SU-DHL-6 (cell line): ENCODE data around the gene XRN2.

Experiments used
- H2AFZ ChIP-seq: fragments of 200-600 bp; sonication (generic); 2 replicates; pipeline ENCODE4 v1.6.1; 2014; ENCODE audit warnings: low read depth, mild to moderate bottlenecking, moderate library complexity, mixed read lengths, antibody characterized with exemption, low read length; ENCODE audit not compliant: severe bottlenecking
- H3F3A ChIP-seq: fragments of 200-600 bp; shearing (Covaris generic); 2 replicates; pipeline ENCODE4 v1.6.0; 2016; ENCODE audit warnings: antibody characterized with exemption, mild to moderate bottlenecking; ENCODE audit not compliant: insufficient read depth
- H3K27ac ChIP-seq: fragments of 200-600 bp; sonication (generic); 2 replicates; pipeline ENCODE4 v1.5.1; 2016; ENCODE audit warnings: low read depth, mild to moderate bottlenecking, low read length, moderate library complexity, mixed read lengths
- H3K27me3 ChIP-seq: fragments of 200-600 bp; sonication (generic), shearing (Covaris generic); 2 replicates; pipeline ENCODE4 v1.6.0; 2014; ENCODE audit warnings: mild to moderate bottlenecking, low read length
- H3K36me3 ChIP-seq: fragments of 200-600 bp; sonication (generic); 2 replicates; pipeline ENCODE4 v1.6.1; 2014; ENCODE audit warnings: mild to moderate bottlenecking, low read length, mixed read lengths
- H3K4me2 ChIP-seq: fragments of 300-600, 200-600 bp; shearing (Covaris generic), sonication (generic); 2 replicates; pipeline ENCODE4 v1.6.0; 2014; ENCODE audit warnings: low read length, low read depth, mild to moderate bottlenecking; ENCODE audit not compliant: poor library complexity, severe bottlenecking
- H3K4me3 ChIP-seq: fragments of 200-600 bp; sonication (generic); 2 replicates; pipeline ENCODE4 v1.5.1; 2014; ENCODE audit warnings: antibody characterized with exemption, low read length, mild to moderate bottlenecking, mixed read lengths; ENCODE audit not compliant: insufficient read depth, poor library complexity, severe bottlenecking
- H3K79me2 ChIP-seq: fragments of 200-600 bp; sonication (generic); 2 replicates; pipeline ENCODE4 v1.6.1; 2014; ENCODE audit warnings: mild to moderate bottlenecking, low read length, moderate library complexity; ENCODE audit not compliant: insufficient read depth
- H3K9ac ChIP-seq: fragments of 200-600 bp; sonication (generic); 2 replicates; pipeline ENCODE4 v1.7.0; 2014; ENCODE audit warnings: mild to moderate bottlenecking, low read length
- H3K9me2 ChIP-seq: fragments of 200-600 bp; sonication (generic); replicated peaks from 2 replicates; pipeline ENCODE4 v1.6.1; 2014; ENCODE audit warnings: low read length; ENCODE audit not compliant: insufficient read depth
- H3K9me3 ChIP-seq: fragments of 200-600 bp; sonication (generic); 2 replicates; pipeline ENCODE4 v1.6.1; 2014; ENCODE audit warnings: low read length, mixed read lengths; ENCODE audit not compliant: insufficient read depth
- H4K20me1 ChIP-seq: fragments of 200-600 bp; sonication (generic); 2 replicates; pipeline ENCODE4 v1.6.1; 2014; ENCODE audit warnings: low read depth, mild to moderate bottlenecking, antibody characterized with exemption, low read length, moderate library complexity, mixed read lengths
- EZH2phosphoT487 ChIP-seq: fragments of 200-600 bp; sonication (generic), shearing (Covaris generic); conservative IDR thresholded peaks from 2 replicates; pipeline ENCODE4 v1.6.1; 2018; ENCODE audit warnings: mild to moderate bottlenecking, antibody characterized with exemption, low read length, moderate library complexity, mixed read lengths
- TF ChIP-seq, protein P1 (sequence below): fragments of 200-600 bp; sonication (generic); IDR thresholded peaks from one replicate; pipeline ENCODE4 v1.5.1; 2017; ENCODE audit warnings: antibody characterized with exemption, mild to moderate bottlenecking, low read length, moderate library complexity; ENCODE audit not compliant: insufficient read depth, poor library complexity, severe bottlenecking

The XRN2 gene

DNA sequence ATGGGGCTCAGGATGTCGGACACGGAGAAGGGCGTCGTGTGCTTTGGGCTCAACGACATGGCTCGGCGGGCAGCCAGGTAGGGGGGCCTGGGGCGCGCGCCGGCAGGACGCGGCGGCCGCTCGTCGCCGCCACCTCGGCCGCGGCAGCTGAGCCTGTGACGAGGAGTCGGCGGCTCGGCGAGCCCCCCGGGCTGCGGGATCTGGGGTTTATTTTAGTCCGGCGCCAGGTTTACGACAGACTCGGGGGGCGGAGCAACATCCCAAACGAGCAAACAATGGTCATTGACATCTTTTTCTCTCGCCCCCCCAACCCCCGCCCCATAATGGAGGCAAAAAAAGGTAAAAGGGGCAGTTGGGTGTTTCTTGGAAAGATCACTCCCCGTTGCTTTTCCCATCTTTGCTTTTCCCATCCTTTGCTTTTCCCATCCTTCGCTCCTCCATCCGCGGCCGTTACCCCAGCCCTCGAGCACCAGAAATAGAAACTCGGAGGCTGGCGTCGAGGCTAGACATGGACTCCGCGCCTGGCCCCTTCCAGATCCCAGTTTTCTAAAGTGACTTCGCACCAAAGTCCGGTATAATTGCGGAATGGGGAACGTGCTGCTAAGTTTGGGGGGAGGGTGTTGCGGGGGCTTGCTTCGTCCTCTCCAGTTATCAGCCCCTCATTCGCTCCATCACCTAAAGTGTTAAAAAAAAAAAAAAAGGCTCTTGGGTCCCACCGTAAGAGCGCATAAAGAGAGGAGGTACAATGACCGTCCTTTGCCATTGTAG lies 94.4 kb downstream of the XRN2 start, which contains the start of gene NKX2-4:
NKX2-4 (minus strand) TSS at position 186 of the 768 bp plus-strand sequence; CDS start at position 59, 127 bp downstream.
- Histone ChIP-seq H3K27me3 (0 out of 2 replicates have a peak, but pooled peaks cover 2% of the 10 kb centered on the region), H3K9me2 (no peaks in the 10 kb centered on the region), H3K4me3 (no peak within 1 kb of the TSS), H3K9me3 (no peaks in the 10 kb centered on the region), H3F3A (peaks cover 9% of the 10 kb centered on the region; the same call in 1 of the 2 replicates), H3K4me2 (no peak within 1 kb of the TSS), H3K36me3 (no peaks in the 10 kb centered on the region), H3K9ac (no peak within 1 kb of the TSS), H3K79me2 (no peaks in the 10 kb centered on the region), H4K20me1 (no peaks in the 10 kb centered on the region), H2AFZ (no peak within 1 kb of the TSS), H3K27ac (no peak within 1 kb of the TSS)
- TF ChIP-seq EZH2phosphoT487 = no peak
- TF ChIP-seq, protein P1, sequence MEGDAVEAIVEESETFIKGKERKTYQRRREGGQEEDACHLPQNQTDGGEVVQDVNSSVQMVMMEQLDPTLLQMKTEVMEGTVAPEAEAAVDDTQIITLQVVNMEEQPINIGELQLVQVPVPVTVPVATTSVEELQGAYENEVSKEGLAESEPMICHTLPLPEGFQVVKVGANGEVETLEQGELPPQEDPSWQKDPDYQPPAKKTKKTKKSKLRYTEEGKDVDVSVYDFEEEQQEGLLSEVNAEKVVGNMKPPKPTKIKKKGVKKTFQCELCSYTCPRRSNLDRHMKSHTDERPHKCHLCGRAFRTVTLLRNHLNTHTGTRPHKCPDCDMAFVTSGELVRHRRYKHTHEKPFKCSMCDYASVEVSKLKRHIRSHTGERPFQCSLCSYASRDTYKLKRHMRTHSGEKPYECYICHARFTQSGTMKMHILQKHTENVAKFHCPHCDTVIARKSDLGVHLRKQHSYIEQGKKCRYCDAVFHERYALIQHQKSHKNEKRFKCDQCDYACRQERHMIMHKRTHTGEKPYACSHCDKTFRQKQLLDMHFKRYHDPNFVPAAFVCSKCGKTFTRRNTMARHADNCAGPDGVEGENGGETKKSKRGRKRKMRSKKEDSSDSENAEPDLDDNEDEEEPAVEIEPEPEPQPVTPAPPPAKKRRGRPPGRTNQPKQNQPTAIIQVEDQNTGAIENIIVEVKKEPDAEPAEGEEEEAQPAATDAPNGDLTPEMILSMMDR = no peak

DNA sequence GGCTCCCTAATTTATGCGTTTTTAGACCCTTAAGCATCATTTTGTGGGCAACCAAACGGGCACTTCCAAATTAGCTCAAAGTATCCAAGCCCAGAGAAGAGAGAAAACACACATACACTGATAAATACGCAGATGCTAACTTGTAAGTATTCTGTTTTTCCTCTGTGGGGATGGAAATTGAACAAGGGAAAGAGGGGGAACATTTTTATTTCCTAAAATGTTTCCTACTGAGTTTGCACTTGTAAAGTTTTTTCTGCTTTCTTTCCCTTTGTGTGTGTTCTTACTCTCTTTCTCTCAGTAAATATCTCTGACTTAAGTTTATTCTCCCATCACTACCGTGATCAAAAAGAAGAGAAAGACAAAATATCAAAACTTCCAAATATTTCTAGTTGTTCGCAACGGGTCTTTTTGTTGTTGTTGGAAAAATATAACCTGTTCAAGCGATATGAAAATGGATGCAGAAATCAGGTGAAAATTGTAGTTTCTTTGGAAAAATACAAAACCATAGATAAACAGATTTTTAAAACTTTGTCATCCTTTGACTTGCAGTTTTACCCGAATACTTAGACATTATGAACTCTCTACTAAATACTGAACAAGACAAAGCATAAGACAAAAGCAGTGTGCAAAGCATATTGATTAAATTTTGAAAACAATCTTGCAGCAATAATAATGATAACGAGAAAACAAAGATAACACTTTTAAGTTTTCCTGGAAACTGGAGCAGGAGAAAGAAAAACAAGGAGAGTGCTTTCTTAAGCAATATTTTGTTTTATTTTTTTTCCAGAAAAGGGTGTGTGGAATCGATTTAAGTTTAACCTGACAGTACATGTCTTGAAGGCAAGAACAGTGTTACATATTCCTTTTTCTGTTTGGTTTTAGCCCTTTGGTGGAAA lies 95.2 kb downstream of the XRN2 start:
- Histone ChIP-seq H3K9me2 (no peaks in the 10 kb centered on the region), H3K9ac (no peak overlapping the region), H2AFZ (no peak overlapping the region), H3K27ac (no peak overlapping the region), H3K79me2 (no peaks in the 10 kb centered on the region), H3F3A (0 out of 2 replicates have a peak, but pooled peaks cover 3% of the 10 kb centered on the region), H3K4me3 (no peak overlapping the region), H3K9me3 (no peaks in the 10 kb centered on the region), H3K4me2 (no peak overlapping the region), H3K27me3 (0 out of 2 replicates have a peak, but pooled peaks cover 2% of the 10 kb centered on the region), H3K36me3 (no peaks in the 10 kb centered on the region), H4K20me1 (no peaks in the 10 kb centered on the region)
- TF ChIP-seq EZH2phosphoT487 = no peak
- TF ChIP-seq, protein P1 = no peak

DNA sequence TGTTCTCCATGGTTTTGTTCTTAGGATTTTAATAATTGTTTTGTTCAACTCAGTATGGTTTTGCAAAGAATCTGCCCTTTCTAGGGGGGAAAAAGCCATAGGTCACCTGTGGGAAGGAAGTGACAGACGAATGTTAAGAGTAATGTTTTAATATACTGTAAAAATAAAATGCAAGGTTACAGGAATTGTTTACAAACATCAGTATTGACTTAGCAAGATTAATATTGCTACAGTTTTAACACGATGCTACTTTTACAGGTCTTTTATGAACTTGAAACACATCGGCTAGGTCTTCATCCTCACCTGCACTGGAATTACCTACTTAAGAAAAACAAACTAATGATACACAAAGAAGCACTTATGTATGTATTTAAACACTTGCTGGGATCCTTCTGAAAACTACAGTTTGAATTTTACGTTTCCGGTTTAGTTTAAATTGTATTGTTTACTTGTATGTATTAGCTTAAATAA lies 95.9 kb downstream of the XRN2 start:
- Histone ChIP-seq H3K4me2 (no peak overlapping the region), H3F3A (no peaks in the 10 kb centered on the region), H3K79me2 (no peaks in the 10 kb centered on the region), H3K27ac (no peak overlapping the region), H3K4me3 (no peak overlapping the region), H3K9me3 (no peaks in the 10 kb centered on the region), H3K27me3 (0 out of 2 replicates have a peak, but pooled peaks cover 2% of the 10 kb centered on the region), H3K9me2 (no peaks in the 10 kb centered on the region), H2AFZ (no peak overlapping the region), H3K9ac (no peak overlapping the region), H3K36me3 (no peaks in the 10 kb centered on the region), H4K20me1 (no peaks in the 10 kb centered on the region)
- no peak for TF ChIP-seq EZH2phosphoT487
- TF ChIP-seq, protein P1 = no peak
